CD14-positive monocyte (primary cell): ENCODE measurements around the gene CDK6. TPM values are rescaled to one million over a fixed set of nuclear protein-coding genes. Genes with fewer than 3 reads are reported as not detected.

ENCODE experiments used
- DNase-seq, 3 donors: peaks; one replicate each; pipeline ENCODE4 v3.0.0-alpha.2; 2011 to 2022
- H2AFZ ChIP-seq: 2 replicates; pipeline ENCODE4 v1.6.0; 2012; ENCODE audit warnings: mild to moderate bottlenecking, low read depth, low read length, inconsistent platforms; ENCODE audit not compliant: insufficient read depth, poor library complexity, severe bottlenecking
- H3K27ac ChIP-seq, 2 donors: 1 replicate in 1 of 2; 2 replicates in 1 of 2; pipeline ENCODE4 v1.5.1; 2012 to 2013; ENCODE audit warnings: low read length in 2 of 2, control low read depth in 1 of 2, inconsistent platforms in 1 of 2, low read depth in 1 of 2, mild to moderate bottlenecking in 1 of 2
- H3K27me3 ChIP-seq, 2 donors: one replicate each; pipeline versions ENCODE4 v1.6.0 to v1.6.1; 2011 to 2013; ENCODE audit warnings: low read length in 2 of 2; ENCODE audit not compliant: control insufficient read depth in 2 of 2, insufficient read depth in 2 of 2
- H3K36me3 ChIP-seq, 2 donors: replicated peaks in 1 of 2; 1 replicate in 1 of 2; 2 replicates in 1 of 2; pipeline versions ENCODE4 v1.5.1 to v1.6.1; 2012 to 2013; ENCODE audit warnings: low read length in 2 of 2, control low read depth in 1 of 2, inconsistent platforms in 1 of 2, mild to moderate bottlenecking in 1 of 2; ENCODE audit not compliant: insufficient read depth in 2 of 2, control insufficient read depth in 1 of 2
- H3K4me1 ChIP-seq, 2 donors: 1 replicate in 1 of 2; 2 replicates in 1 of 2; pipeline versions ENCODE4 v1.5.1 to v1.6.1; 2012 to 2013; ENCODE audit warnings: low read length in 2 of 2, control low read depth in 1 of 2, inconsistent platforms in 1 of 2, mild to moderate bottlenecking in 1 of 2, moderate library complexity in 1 of 2; ENCODE audit not compliant: insufficient read depth in 2 of 2, control insufficient read depth in 1 of 2
- H3K4me2 ChIP-seq: replicated peaks from 2 replicates; pipeline ENCODE3; 2012; ENCODE audit warnings: low read length, moderate library complexity, mild to moderate bottlenecking; ENCODE audit not compliant: poor library complexity, severe bottlenecking; ENCODE audit errors: extremely low read depth
- H3K4me3 ChIP-seq, 3 experiments: fragments of 200-600 bp in 1 of 3; sonication (generic) in 1 of 3; replicated peaks in 1 of 3; 1 replicate in 2 of 3; 2 replicates in 1 of 3; pipeline ENCODE4 v1.5.1; 2011 to 2013; ENCODE audit warnings: low read length in 3 of 3, mild to moderate bottlenecking in 3 of 3, control low read depth in 2 of 3, low read depth in 2 of 3, inconsistent platforms in 1 of 3, moderate library complexity in 1 of 3
- H3K79me2 ChIP-seq: 2 replicates; pipeline ENCODE4 v1.6.0; 2012; ENCODE audit warnings: mild to moderate bottlenecking, control low read depth, inconsistent platforms, low read length, moderate library complexity; ENCODE audit not compliant: insufficient read depth
- H3K9ac ChIP-seq: 2 replicates; pipeline ENCODE4 v1.6.0; 2017; ENCODE audit warnings: low read length, mild to moderate bottlenecking; ENCODE audit not compliant: insufficient read depth, poor library complexity, severe bottlenecking
- H3K9me3 ChIP-seq, 2 donors: replicated peaks in 1 of 2; 1 replicate in 1 of 2; 2 replicates in 1 of 2; pipeline versions ENCODE4 v1.5.1 to v1.6.1; 2012 to 2013; ENCODE audit warnings: low read length in 2 of 2, control low read depth in 1 of 2; ENCODE audit not compliant: control insufficient read depth in 1 of 2, insufficient read depth in 1 of 2
- H4K20me1 ChIP-seq: 2 replicates; pipeline ENCODE4 v1.6.0; 2012; ENCODE audit warnings: mild to moderate bottlenecking, low read length, control low read depth, moderate library complexity; ENCODE audit not compliant: insufficient read depth
- H3K27ac Mint-ChIP-seq, 7 donors: one replicate each; pipeline ENCODE4 v1.8.0; 2020; ENCODE audit warnings: mild to moderate bottlenecking in 7 of 7, mixed read lengths in 7 of 7, moderate library complexity in 6 of 7, inconsistent platforms in 2 of 7
- H3K27me3 Mint-ChIP-seq, 3 donors: one replicate each; pipeline ENCODE4 v1.8.0; 2021 to 2022; ENCODE audit warnings: low read depth in 3 of 3, mild to moderate bottlenecking in 3 of 3, mixed read lengths in 3 of 3, moderate library complexity in 3 of 3, inconsistent platforms in 1 of 3
- H3K36me3 Mint-ChIP-seq, 2 donors: one replicate each; pipeline ENCODE4 v1.8.0; 2020; ENCODE audit warnings: mixed read lengths in 2 of 2, inconsistent platforms in 1 of 2, mild to moderate bottlenecking in 1 of 2
- H3K4me1 Mint-ChIP-seq: one replicate; pipeline ENCODE4 v1.8.0; 2020; ENCODE audit warnings: mild to moderate bottlenecking, mixed read lengths
- H3K4me3 Mint-ChIP-seq, 2 donors: one replicate each; pipeline ENCODE4 v1.8.0; 2020; ENCODE audit warnings: mild to moderate bottlenecking in 2 of 2, mixed read lengths in 2 of 2, moderate library complexity in 1 of 2
- H3K9me3 Mint-ChIP-seq, 7 donors: one replicate each; pipeline ENCODE4 v1.8.0; 2020 to 2022; ENCODE audit warnings: mixed read lengths in 7 of 7, mild to moderate bottlenecking in 6 of 7, moderate library complexity in 6 of 7, inconsistent platforms in 2 of 7
- CTCF ChIP-seq: fragments of 200-600 bp; IDR thresholded peaks from one replicate; pipeline ENCODE4 v1.8.0; 2022; ENCODE audit warnings: antibody characterized with exemption, mild to moderate bottlenecking
- WGBS: methylation state at CpG from one replicate; pipeline ENCODE4 v1.1.5; 2013; ENCODE audit warnings: missing lambda C conversion rate; ENCODE audit not compliant: insufficient coverage; 5-methylcytosine and 5-hydroxymethylcytosine counted together
- intact Hi-C, 2 donors: fragments of 100-400 bp; cut with micrococcal nuclease; formaldehyde crosslinking; loops; one replicate each; pipeline versions ENCODE4 v1.15.0 to v1.15.1; 2023
- polyA plus RNA-seq, 3 donors: library from polyadenylated mRNA; depleted of rRNA in 1 of 3; unstranded in 2 of 3; stranded (reverse) in 1 of 3; fragments of 300-500 nt in 2 of 3; fragments of >200 nt in 1 of 3; fragmentation: Illumina TruSeq in 2 of 3; gene quantifications; 1 replicate in 2 of 3; 2 replicates in 1 of 3; pipeline ENCODE4 v1.2.3, GENCODE V29; 2012 to 2021

The CDK6 gene
- polyA plus RNA-seq, 3 donors, result 3.4 to 4.3 (median 3.8) TPM

- H3K4me3 Mint-ChIP-seq, result no peak overlapping the region
- H3K4me1 Mint-ChIP-seq, result peaks cover 7% of the 10 kb centered on the region
- H3K36me3 ChIP-seq, result no peaks in the 10 kb centered on the region
- no peaks in the 10 kb centered on the region for H3K27me3 ChIP-seq
- no peaks in the 10 kb centered on the region for H3K79me2 ChIP-seq
- no peak overlapping the region for H3K4me3 ChIP-seq
- H4K20me1 ChIP-seq, result no peaks in the 10 kb centered on the region
- no peak for DNase-seq
- intact Hi-C loops, result no loop called here
- peaks cover 0 to 1% (median 0%) of the 10 kb centered on the region in 3 donors for H3K27me3 Mint-ChIP-seq
- no peaks in the 10 kb centered on the region for H3K36me3 Mint-ChIP-seq
- no peak overlapping the region for H2AFZ ChIP-seq
- no peak overlapping the region for H3K27ac ChIP-seq
- no CpG with 5 or more reads among the region's 1 CpG for whole genome bisulfite sequencing
- no peak overlapping the region for H3K9ac ChIP-seq
- H3K4me2 ChIP-seq, result no peak overlapping the region
- no peaks in the 10 kb centered on the region for H3K4me1 ChIP-seq
- H3K9me3 Mint-ChIP-seq, result peaks cover 0 to 10% (median 3%) of the 10 kb centered on the region in 7 donors
- no peak for TF ChIP-seq CTCF
- peaks cover 0 to 3% of the 10 kb centered on the region in 2 donors for H3K9me3 ChIP-seq
- H3K27ac Mint-ChIP-seq, result no peak overlapping the region
These were observed 41.0 kb upstream of the CDK6 start for GRCh38 chr7:92877367-92877766.

GRCh38 chr7:92876836-92877235 is 40.5 kb upstream of the CDK6 start:
- no peak overlapping the region for H3K4me3 Mint-ChIP-seq
- Histone ChIP-seq H3K27me3 (no peaks in the 10 kb centered on the region), H3K27ac (no peak overlapping the region), H3K4me3 (no peak overlapping the region), H4K20me1 (no peaks in the 10 kb centered on the region), H3K9ac (no peak overlapping the region), H3K9me3 (peaks cover 0 to 3% of the 10 kb centered on the region in 2 donors), H3K79me2 (no peaks in the 10 kb centered on the region), H3K4me1 (no peaks in the 10 kb centered on the region), H3K36me3 (no peaks in the 10 kb centered on the region), H2AFZ (no peak overlapping the region), H3K4me2 (no peak overlapping the region)
- H3K9me3 Mint-ChIP-seq, result peaks cover 0 to 6% (median 2%) of the 10 kb centered on the region in 7 donors
- no peak overlapping the region for H3K27ac Mint-ChIP-seq
- WGBS, result no CpG with 5 or more reads among the region's 1 CpG
- no peak for TF ChIP-seq CTCF
- peaks cover 7% of the 10 kb centered on the region for H3K4me1 Mint-ChIP-seq
- no peak for DNase-seq
- H3K36me3 Mint-ChIP-seq, result no peaks in the 10 kb centered on the region
- H3K27me3 Mint-ChIP-seq, result peaks cover 0 to 2% (median 1%) of the 10 kb centered on the region in 3 donors
- intact Hi-C loops, result no loop called here
